Gastrocnemius medialis (tissue), 4 donors: ENCODE data around the gene PRR14L. TPM values are rescaled to one million over a fixed set of nuclear protein-coding genes. Genes with fewer than 3 reads are reported as not detected.

Experiments used
- ATAC-seq, 2 donors: fragments of 150-250 bp; one replicate each; pipeline ENCODE4 v1.9.1; 2016
- DNase-seq, 2 donors: peaks; one replicate each; pipeline ENCODE4 v3.0.0-alpha.2; 2019
- H3K27ac ChIP-seq, 4 donors: fragments of 200-600 bp; sonication (generic); 1 replicate in 1 of 4; 2 replicates in 3 of 4; pipeline ENCODE4 v1.5.1; 2016 to 2018; ENCODE audit warnings: mild to moderate bottlenecking in 2 of 4, moderate library complexity in 1 of 4
- H3K27me3 ChIP-seq, 3 donors: fragments of 200-600 bp; sonication (generic) in 2 of 3; 1 replicate in 1 of 3; 2 replicates in 2 of 3; pipeline versions ENCODE4 v1.5.1 to v1.6.0; 2016 to 2019; ENCODE audit warnings: mild to moderate bottlenecking in 1 of 3, moderate library complexity in 1 of 3
- H3K36me3 ChIP-seq, 2 donors: fragments of 200-600 bp; sonication (generic) in 1 of 2; one replicate each; pipeline ENCODE4 v1.5.1; 2017 to 2018
- H3K4me1 ChIP-seq, 2 donors: fragments of 200-600 bp; sonication (generic) in 1 of 2; one replicate each; pipeline ENCODE4 v1.5.1; 2016 to 2017; ENCODE audit warnings: mild to moderate bottlenecking in 2 of 2
- H3K4me3 ChIP-seq, 4 donors: fragments of 200-600 bp; sonication (generic) in 3 of 4; 1 replicate in 1 of 4; 2 replicates in 3 of 4; pipeline ENCODE4 v1.5.1; 2016 to 2019; ENCODE audit warnings: mild to moderate bottlenecking in 2 of 4
- H3K9me3 ChIP-seq, 3 donors: fragments of 200-600 bp; sonication (generic) in 2 of 3; 1 replicate in 1 of 3; 2 replicates in 2 of 3; pipeline ENCODE4 v1.5.1; 2016 to 2019
- CTCF ChIP-seq, 5 experiments: fragments of 450-650 bp in 3 of 5; fragments of 200-600 bp in 2 of 5; sonication (generic) in 2 of 5; IDR thresholded peaks in 4 of 5; conservative IDR thresholded peaks in 1 of 5; 1 replicate in 4 of 5; 2 replicates in 1 of 5; pipeline ENCODE4 v1.5.1; 2016 to 2019; ENCODE audit warnings: antibody characterized with exemption in 5 of 5, mild to moderate bottlenecking in 3 of 5, moderate library complexity in 3 of 5
- POLR2A ChIP-seq, 2 donors: fragments of 450-650 bp; IDR thresholded peaks; one replicate each; pipeline ENCODE4 v1.6.1; 2017; ENCODE audit warnings: antibody characterized with exemption in 2 of 2, mild to moderate bottlenecking in 2 of 2, moderate library complexity in 2 of 2
- in situ Hi-C, 4 donors: fragments of 200-750 bp; cut with MboI; loops; one replicate each; pipeline versions ENCODE4 v1.15.0 to v1.8.0; 2017; ENCODE audit warnings: low sequenced_read_pairs in 4 of 4
- intact Hi-C: fragments of 100-400 bp; cut with DNase I; formaldehyde crosslinking; loops from one replicate; pipeline ENCODE4 v1.15.1; 2023; ENCODE audit warnings: low total_unique reads
- total RNA-seq, 4 donors: library from RNA; depleted of rRNA; stranded (reverse); fragments of >200 nt; gene quantifications; one replicate each; pipeline versions ENCODE4 v1.1.0 to v1.2.3, GENCODE V29; 2016

Gene PRR14L
- total RNA-seq, 4 donors from 2014 or later, result 6.5 to 8.4 (median 7.1) TPM

GRCh38 chr22:31682751-31683150 is 67.2 kb downstream of the PRR14L start:
- intact Hi-C loops, result no loop called here

GRCh38 chr22:31681349-31682345 is 68.3 kb downstream of the PRR14L start:
- intact Hi-C loops, result no loop called here
- ATAC-seq (no peak), DNase-seq (no peak)
- in situ Hi-C loops, result no loop called here
- Histone ChIP-seq H3K27ac (no peak overlapping the region), H3K36me3 (peaks cover 0 to 13% of the 10 kb centered on the region in 2 donors), H3K27me3 (no peaks in the 10 kb centered on the region), H3K9me3 (no peaks in the 10 kb centered on the region), H3K4me3 (no peak overlapping the region), H3K4me1 (peaks cover 17 to 22% of the 10 kb centered on the region in 2 donors)
- TF ChIP-seq CTCF (IDR thresholded peaks at IDR 0.05 in 4 of 5, conservative IDR thresholded peaks at IDR 0.05 in 1 of 5) (no peak), POLR2A (IDR thresholded peaks at IDR 0.05) (no peak)

More at GRCh38 chr22:31682751-31683150, 67.2 kb downstream of the PRR14L start:
- H3K4me1 ChIP-seq, result peaks cover 16 to 17% of the 10 kb centered on the region in 2 donors
- in situ Hi-C loops, result no loop called here
- H3K27ac ChIP-seq, result peak overlapping the region in 2 of 4 donors; percentile 14 to 54
- no peak overlapping the region for H3K4me3 ChIP-seq
- H3K9me3 ChIP-seq, result no peaks in the 10 kb centered on the region
- H3K36me3 ChIP-seq, result peaks cover 0 to 23% of the 10 kb centered on the region in 2 donors
- no peak for TF ChIP-seq CTCF (IDR thresholded peaks at IDR 0.05 in 4 of 5, conservative IDR thresholded peaks at IDR 0.05 in 1 of 5)
- no peak for TF ChIP-seq POLR2A (IDR thresholded peaks at IDR 0.05)
- DNase-seq (no peak), ATAC-seq (no peak)
- H3K27me3 ChIP-seq, result no peaks in the 10 kb centered on the region

- ATAC-seq, result no peak
These were observed 69.0 kb downstream of the PRR14L start for GRCh38 chr22:31680861-31681341.

GRCh38 chr22:31678748-31679147 is 71.2 kb downstream of the PRR14L start:
- Histone ChIP-seq H3K27ac (no peak overlapping the region), H3K27me3 (no peaks in the 10 kb centered on the region), H3K36me3 (no peaks in the 10 kb centered on the region), H3K4me1 (peaks cover 17 to 26% of the 10 kb centered on the region in 2 donors), H3K9me3 (no peaks in the 10 kb centered on the region), H3K4me3 (no peak overlapping the region)
- ATAC-seq, result no peak
- no peak for TF ChIP-seq CTCF (IDR thresholded peaks at IDR 0.05 in 4 of 5, conservative IDR thresholded peaks at IDR 0.05 in 1 of 5)
- TF ChIP-seq POLR2A (IDR thresholded peaks at IDR 0.05), result no peak
- in situ Hi-C loops (no loop called here), intact Hi-C loops (no loop called here)
- DNase-seq, result no peak

More at GRCh38 chr22:31680861-31681341, 69.0 kb downstream of the PRR14L start:
- Histone ChIP-seq H3K4me3 (no peak overlapping the region), H3K4me1 (peaks cover 17 to 26% of the 10 kb centered on the region in 2 donors), H3K36me3 (peaks cover 0 to 10% of the 10 kb centered on the region in 2 donors), H3K27ac (no peak overlapping the region), H3K27me3 (no peaks in the 10 kb centered on the region), H3K9me3 (no peaks in the 10 kb centered on the region)
- TF ChIP-seq POLR2A (IDR thresholded peaks at IDR 0.05) (no peak), CTCF (IDR thresholded peaks at IDR 0.05 in 4 of 5, conservative IDR thresholded peaks at IDR 0.05 in 1 of 5) (no peak)
- in situ Hi-C loops (no loop called here), intact Hi-C loops (no loop called here)
- DNase-seq, result no peak
